Measurements from ENCODE around the gene PIEZO1. TPM values are rescaled to one million over a fixed set of nuclear protein-coding genes. Genes with fewer than 3 reads are reported as not detected.

PIEZO1 gene
- total RNA-seq, 1 experiment from 2014 or later = 224 TPM

GRCh38 chr16:88770461-88771293 lies 14.3 kb downstream of the PIEZO1 start:
- intact Hi-C loops (cut with micrococcal nuclease) = no loop called here
- BruUV-seq (replicated peaks) = no TSS peak
- H3K4me1 ChIP-seq (ENCODE audit: control insufficient read depth in 1 of 2, insufficient read depth in 2 of 2, low read length in 2 of 2) = peaks cover 63 to 99% of the 10 kb centered on the region in 2 experiments
- peak; percentile 82 for ATAC-seq
- peaks cover 24% of the 10 kb centered on the region; the same call in 1 of the 2 replicates for H4K20me1 ChIP-seq (ENCODE audit: insufficient read depth)
- ChIA-PET CTCF (interaction anchor here (1.3 to 1.4 kb wide), 3 partner anchors 14 to 33 kb away, joined by 4 to 11 read pairs (median 6); partner anchors contain the start of gene PIEZO1), POLR2A (interaction anchor here (1.0 to 2.6 kb wide), 4 partner anchors 11 to 41 kb away, joined by 4 to 22 read pairs (median 7); partner anchors contain the start of genes APRT and PIEZO1), RAD21 (ENCODE audit: low non-redundant PET in 1 of 2, low total read pairs in 2 of 2, uncharacterized antibody in 2 of 2, unreplicated experiment in 2 of 2) (interaction anchor here (0.9 to 1.0 kb wide), 2 partner anchors 15 to 33 kb away, joined by 3 read pairs; partner anchors contain the start of gene PIEZO1 (in 1 of the 2))
- H3K9ac ChIP-seq (ENCODE audit: low read length) = peak overlapping the region; percentile 50
- no peaks in the 10 kb centered on the region for H3K9me3 ChIP-seq (ENCODE audit: control insufficient read depth in 1 of 2, insufficient read depth in 1 of 2, low read depth in 1 of 2, low read length in 2 of 2)
- H3K27ac ChIP-seq (ENCODE audit: low read depth, low read length) = peak overlapping the region; percentile 92
- peak; percentile 78 for DNase-seq (ENCODE audit: low read depth, low spot score)
- H3K36me3 ChIP-seq (ENCODE audit: control insufficient read depth in 1 of 2, insufficient read depth in 2 of 2, low read length in 2 of 2) = peaks cover 0 to 6% of the 10 kb centered on the region in 2 experiments; a peak in 1 of 4 replicates
- H3K79me2 ChIP-seq (ENCODE audit: insufficient read depth, low read length) = peaks cover 99% of the 10 kb centered on the region
- H3K9me2 ChIP-seq (ENCODE audit: insufficient read depth) = no peaks in the 10 kb centered on the region
- H3K27me3 ChIP-seq (ENCODE audit: insufficient read depth, low read length) = no peaks in the 10 kb centered on the region
- peak overlapping the region; percentile 34 to 37 for H3K4me3 ChIP-seq (replicated peaks in 1 of 2; ENCODE audit: low read depth in 1 of 2, low read length in 2 of 2)
- no peak overlapping the region for H2AFZ ChIP-seq (ENCODE audit: low read depth, low read length, poor library complexity, severe bottlenecking)
- peak overlapping the region; percentile 72 for H3K4me2 ChIP-seq (ENCODE audit: low read length)
- peak; percentile 62; the same call in 1 of the 2 replicates for TF ChIP-seq POLR2AphosphoS5 (IDR thresholded peaks at IDR 0.05; ENCODE audit: low read depth, low read length)
- TF ChIP-seq CBX3 (IDR thresholded peaks at IDR 0.05; ENCODE audit: low read depth) = no peak

DNA sequence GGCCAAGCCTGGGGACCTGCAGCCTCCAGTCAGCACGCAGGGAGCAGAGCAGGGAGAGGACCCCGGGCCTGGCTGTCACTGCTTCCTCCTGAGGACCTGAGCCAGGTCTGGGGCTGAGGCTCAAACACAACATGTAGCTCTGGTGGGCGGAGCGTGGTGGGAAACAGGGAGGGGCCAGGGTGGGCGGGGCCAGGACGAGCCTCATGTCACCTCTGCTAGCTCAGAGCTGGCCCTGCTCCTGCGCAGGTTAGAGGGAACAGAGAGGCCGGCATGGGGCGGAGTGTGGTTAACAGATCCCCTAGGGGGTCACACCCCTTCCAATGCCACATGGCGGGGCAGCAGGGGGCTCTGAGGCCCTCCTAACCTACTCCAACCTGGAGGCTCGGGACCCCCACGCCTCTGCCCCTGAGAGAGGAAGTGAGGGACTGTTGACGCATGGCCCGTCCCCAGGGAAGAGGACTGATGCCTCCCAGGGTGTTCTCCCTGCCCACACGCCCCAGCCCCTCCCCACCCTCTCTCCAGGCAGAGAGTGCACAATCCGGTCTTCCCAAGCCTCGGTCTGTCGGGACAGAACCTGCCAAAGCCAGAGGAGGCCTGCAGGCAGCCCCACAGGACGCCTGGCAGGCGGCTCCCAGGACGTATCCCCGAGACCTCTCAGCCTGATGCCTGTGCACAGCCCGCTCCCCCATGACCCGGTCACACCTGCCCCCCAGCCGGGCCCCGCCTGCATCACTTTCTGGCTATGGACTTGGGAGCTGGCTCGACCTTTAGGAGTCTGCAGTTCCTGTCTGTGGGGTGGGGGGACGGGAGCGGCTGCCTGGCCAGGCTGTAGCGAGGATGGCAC lies 15.2 kb downstream of the PIEZO1 start:
- Histone ChIP-seq H3K9me3 (ENCODE audit: control insufficient read depth in 1 of 2, insufficient read depth in 1 of 2, low read depth in 1 of 2, low read length in 2 of 2) (no peaks in the 10 kb centered on the region), H4K20me1 (ENCODE audit: insufficient read depth) (peaks cover 24% of the 10 kb centered on the region; the same call in 1 of the 2 replicates), H3K4me1 (ENCODE audit: control insufficient read depth in 1 of 2, insufficient read depth in 2 of 2, low read length in 2 of 2) (peaks cover 66 to 99% of the 10 kb centered on the region in 2 experiments), H3K36me3 (ENCODE audit: control insufficient read depth in 1 of 2, insufficient read depth in 2 of 2, low read length in 2 of 2) (peaks cover 0 to 6% of the 10 kb centered on the region in 2 experiments; a peak in 1 of 4 replicates), H3K27ac (ENCODE audit: low read depth, low read length) (peak overlapping the region; percentile 92), H3K4me3 (replicated peaks in 1 of 2; ENCODE audit: low read depth in 1 of 2, low read length in 2 of 2) (peak overlapping the region in 1 of 2 experiments; percentile 37; a peak in 2 of 4 replicates), H2AFZ (ENCODE audit: low read depth, low read length, poor library complexity, severe bottlenecking) (no peak overlapping the region), H3K9me2 (ENCODE audit: insufficient read depth) (no peaks in the 10 kb centered on the region), H3K4me2 (ENCODE audit: low read length) (peak overlapping the region; percentile 72), H3K79me2 (ENCODE audit: insufficient read depth, low read length) (peaks cover 99% of the 10 kb centered on the region), H3K9ac (ENCODE audit: low read length) (peak overlapping the region; percentile 50), H3K27me3 (ENCODE audit: insufficient read depth, low read length) (no peaks in the 10 kb centered on the region)
- TF ChIP-seq, protein P1, sequence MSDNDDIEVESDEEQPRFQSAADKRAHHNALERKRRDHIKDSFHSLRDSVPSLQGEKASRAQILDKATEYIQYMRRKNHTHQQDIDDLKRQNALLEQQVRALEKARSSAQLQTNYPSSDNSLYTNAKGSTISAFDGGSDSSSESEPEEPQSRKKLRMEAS (IDR thresholded peaks at IDR 0.05) = no peak
- no peak for TF ChIP-seq EGR1 (IDR thresholded peaks at IDR 0.05; ENCODE audit: low read depth)
- TF ChIP-seq EZH2 (IDR thresholded peaks at IDR 0.05) = no peak
- no peak for TF ChIP-seq POLR2AphosphoS5 (IDR thresholded peaks at IDR 0.05; ENCODE audit: low read depth, low read length)
- no peak for TF ChIP-seq POLR2A (IDR thresholded peaks at IDR 0.05; ENCODE audit: borderline replicate concordance, extremely low read depth, insufficient read depth, insufficient read length)
- no peak for TF ChIP-seq TCF7L2 (IDR thresholded peaks at IDR 0.05; ENCODE audit: borderline replicate concordance, extremely low read depth, insufficient read depth, insufficient read length)
- no peak for TF ChIP-seq YY1 (IDR thresholded peaks at IDR 0.05; ENCODE audit: extremely low read depth, insufficient replicate concordance, low read depth, low read length)
- TF ChIP-seq ZBTB33 (IDR thresholded peaks at IDR 0.05; ENCODE audit: extremely low read depth, insufficient replicate concordance, low read length) = no peak
- no peak for TF ChIP-seq CBX3 (IDR thresholded peaks at IDR 0.05; ENCODE audit: low read depth)
- no peak for TF ChIP-seq SP1 (IDR thresholded peaks at IDR 0.05; ENCODE audit: low read depth)
- no peak for TF ChIP-seq ZNF274 (IDR thresholded peaks at IDR 0.05; ENCODE audit: low read depth, low read length)
- CTCF ChIA-PET = interaction anchor here (1.0 to 1.4 kb wide), 6 partner anchors 15 to 32 kb away, joined by 3 to 11 read pairs (median 4); partner anchors contain the start of gene PIEZO1
- BruUV-seq (replicated peaks) = no TSS peak
- RAD21 ChIA-PET (ENCODE audit: low non-redundant PET in 1 of 2, low total read pairs in 2 of 2, uncharacterized antibody in 2 of 2, unreplicated experiment in 2 of 2) = interaction anchor here (0.6 to 1.0 kb wide), 2 partner anchors 33 to 180 kb away, joined by 3 to 4 read pairs; no protein-coding TSS in a partner anchor
- intact Hi-C loops (cut with micrococcal nuclease) = no loop called here
- POLR2A ChIA-PET = interaction anchor here (1.1 to 2.6 kb wide), 4 partner anchors 11 to 42 kb away, joined by 4 to 22 read pairs (median 6); partner anchors contain the start of gene APRT
- ATAC-seq (peak; percentile 53), DNase-seq (ENCODE audit: low read depth, low spot score) (no peak)

All from HCT116 (cell line).